ENCODE results near the gene COX7B2. TPM values are rescaled to one million over a fixed set of nuclear protein-coding genes. Genes with fewer than 3 reads are reported as not detected.

Gene COX7B2
- total and polyA plus RNA-seq, 10 of the 15 experiments (the other 5 are each of a cell fraction or from before 2014, with no cell fraction given) = not detected

DNA sequence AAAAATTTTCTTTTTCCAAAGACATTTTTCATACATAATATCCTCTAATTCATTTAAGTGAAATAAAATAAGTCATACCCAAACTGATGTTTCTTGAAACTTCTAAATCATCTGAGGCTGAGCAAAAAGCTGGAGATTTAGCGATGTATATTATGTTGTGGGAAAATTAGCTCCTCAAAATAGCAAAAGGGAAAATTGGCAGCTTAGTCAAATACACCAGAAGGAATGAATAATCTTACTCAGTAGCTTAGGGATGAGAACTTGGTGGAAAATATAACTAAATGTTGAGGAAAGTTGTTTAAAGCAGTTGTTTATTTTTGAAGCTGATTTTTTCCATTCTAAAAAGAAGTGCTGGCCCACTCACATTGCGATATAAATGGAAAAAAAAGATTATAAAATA, 43.4 kb upstream of the COX7B2 start (continued):
- TF ChIP-seq, protein P1, sequence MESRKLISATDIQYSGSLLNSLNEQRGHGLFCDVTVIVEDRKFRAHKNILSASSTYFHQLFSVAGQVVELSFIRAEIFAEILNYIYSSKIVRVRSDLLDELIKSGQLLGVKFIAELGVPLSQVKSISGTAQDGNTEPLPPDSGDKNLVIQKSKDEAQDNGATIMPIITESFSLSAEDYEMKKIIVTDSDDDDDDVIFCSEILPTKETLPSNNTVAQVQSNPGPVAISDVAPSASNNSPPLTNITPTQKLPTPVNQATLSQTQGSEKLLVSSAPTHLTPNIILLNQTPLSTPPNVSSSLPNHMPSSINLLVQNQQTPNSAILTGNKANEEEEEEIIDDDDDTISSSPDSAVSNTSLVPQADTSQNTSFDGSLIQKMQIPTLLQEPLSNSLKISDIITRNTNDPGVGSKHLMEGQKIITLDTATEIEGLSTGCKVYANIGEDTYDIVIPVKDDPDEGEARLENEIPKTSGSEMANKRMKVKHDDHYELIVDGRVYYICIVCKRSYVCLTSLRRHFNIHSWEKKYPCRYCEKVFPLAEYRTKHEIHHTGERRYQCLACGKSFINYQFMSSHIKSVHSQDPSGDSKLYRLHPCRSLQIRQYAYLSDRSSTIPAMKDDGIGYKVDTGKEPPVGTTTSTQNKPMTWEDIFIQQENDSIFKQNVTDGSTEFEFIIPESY (IDR thresholded peaks at IDR 0.05) = no peak

DNA sequence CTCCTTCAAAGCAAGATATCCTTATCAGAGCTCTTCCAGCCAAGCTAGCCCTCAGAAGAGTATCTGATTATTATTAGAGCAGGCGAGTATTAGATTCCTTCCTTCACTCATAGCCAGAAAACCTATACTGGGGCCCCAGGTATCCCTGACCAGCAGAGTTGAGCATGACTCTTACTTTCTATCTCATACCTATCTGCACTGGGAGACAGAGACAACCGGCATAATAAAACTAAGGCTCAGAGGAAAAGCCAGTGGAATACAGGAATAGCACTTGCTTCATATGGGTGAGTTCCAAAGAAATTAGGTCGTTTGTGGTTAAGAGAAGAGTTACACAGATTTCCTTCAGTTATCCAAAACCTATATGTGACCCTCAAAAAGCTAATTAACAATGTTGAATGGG, 41.8 kb upstream of the COX7B2 start:
- Histone ChIP-seq H3K36me3 (ENCODE audit: control insufficient read depth in 2 of 2, insufficient read depth in 2 of 2, low read length in 1 of 2) (no peaks in the 10 kb centered on the region), H3K27ac (ENCODE audit: control insufficient read depth, insufficient read depth) (no peak overlapping the region), H3K4me2 (ENCODE audit: control insufficient read depth, insufficient read depth) (no peak overlapping the region), H3K9ac (ENCODE audit: control insufficient read depth, insufficient read depth, low read length) (no peak overlapping the region), H4K20me1 (ENCODE audit: control insufficient read depth, insufficient read depth) (no peaks in the 10 kb centered on the region), H3K9me3 (replicated peaks; ENCODE audit: control insufficient read depth, insufficient read depth, low read length) (no peaks in the 10 kb centered on the region), H3K4me1 (ENCODE audit: control insufficient read depth, insufficient read depth, low read length) (no peaks in the 10 kb centered on the region), H2AFZ (ENCODE audit: control insufficient read depth, low read depth, low read length) (no peak overlapping the region), H3K79me2 (ENCODE audit: control insufficient read depth, insufficient read depth, low read length) (no peaks in the 10 kb centered on the region), H3K4me3 (no peak overlapping the region), H3K27me3 (replicated peaks in 1 of 2; ENCODE audit: control insufficient read depth in 2 of 2, insufficient read depth in 2 of 2, low read length in 1 of 2) (no peaks in the 10 kb centered on the region)
- RAD21 ChIA-PET (ENCODE audit: unreplicated experiment) = interaction anchor here (0.7 to 1.6 kb wide), 6 partner anchors 9 to 172 kb away, joined by 3 to 6 read pairs (median 4); no protein-coding TSS in a partner anchor
- ATAC-seq (no peak), DNase-seq (ENCODE audit: low read depth, low spot score) (no peak), FAIRE-seq (no peak)
- POLR2A ChIA-PET = interaction anchor here (0.7 to 2.1 kb wide), 2 partner anchors 60 to 61 kb away, joined by 3 to 11 read pairs; no protein-coding TSS in a partner anchor
- in situ Hi-C loops (cut with MboI) (no loop called here), intact Hi-C loops (cut with micrococcal nuclease; ENCODE audit: unreplicated experiment) (no loop called here)
- WGBS (ENCODE audit: insufficient coverage, insufficient replicate concordance, low lambda C conversion rate, missing lambda C conversion rate) = 17% methylated on average over 3 of the region's 3 CpGs
- CTCF ChIA-PET = interaction anchor here (1.1 to 6.5 kb wide), 5 partner anchors 11 to 172 kb away, joined by 3 to 41 read pairs (median 4); no protein-coding TSS in a partner anchor
- no TSS peak for BruUV-seq (replicated peaks)
- SMC1A ChIA-PET (ENCODE audit: uncharacterized antibody, unreplicated experiment) = interaction anchor here (0.9 to 4.3 kb wide), 9 partner anchors 10 to 60 kb away, joined by 3 to 47 read pairs (median 5); no protein-coding TSS in a partner anchor
- TF ChIP-seq SPI1 (IDR thresholded peaks at IDR 0.05; ENCODE audit: borderline replicate concordance, insufficient read depth, low read depth, low read length) (no peak), CBFB (IDR thresholded peaks at IDR 0.05; ENCODE audit: low read depth) (no peak), STAT3 (IDR thresholded peaks at IDR 0.05; ENCODE audit: low read depth, low read length) (no peak), ZNF384 (IDR thresholded peaks at IDR 0.05; ENCODE audit: borderline replicate concordance, low read depth, low read length) (no peak), ZSCAN29 (IDR thresholded peaks at IDR 0.05) (no peak), HCFC1 (IDR thresholded peaks at IDR 0.05; ENCODE audit: low read length) (no peak), ZNF24 (IDR thresholded peaks at IDR 0.05) (no peak)
- TF ChIP-seq, protein P2, sequence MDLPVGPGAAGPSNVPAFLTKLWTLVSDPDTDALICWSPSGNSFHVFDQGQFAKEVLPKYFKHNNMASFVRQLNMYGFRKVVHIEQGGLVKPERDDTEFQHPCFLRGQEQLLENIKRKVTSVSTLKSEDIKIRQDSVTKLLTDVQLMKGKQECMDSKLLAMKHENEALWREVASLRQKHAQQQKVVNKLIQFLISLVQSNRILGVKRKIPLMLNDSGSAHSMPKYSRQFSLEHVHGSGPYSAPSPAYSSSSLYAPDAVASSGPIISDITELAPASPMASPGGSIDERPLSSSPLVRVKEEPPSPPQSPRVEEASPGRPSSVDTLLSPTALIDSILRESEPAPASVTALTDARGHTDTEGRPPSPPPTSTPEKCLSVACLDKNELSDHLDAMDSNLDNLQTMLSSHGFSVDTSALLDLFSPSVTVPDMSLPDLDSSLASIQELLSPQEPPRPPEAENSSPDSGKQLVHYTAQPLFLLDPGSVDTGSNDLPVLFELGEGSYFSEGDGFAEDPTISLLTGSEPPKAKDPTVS (IDR thresholded peaks at IDR 0.05; ENCODE audit: low read depth, low read length) = no peak
- TF ChIP-seq, protein P1 (IDR thresholded peaks at IDR 0.05) = no peak
- TF ChIP-seq, protein P3, sequence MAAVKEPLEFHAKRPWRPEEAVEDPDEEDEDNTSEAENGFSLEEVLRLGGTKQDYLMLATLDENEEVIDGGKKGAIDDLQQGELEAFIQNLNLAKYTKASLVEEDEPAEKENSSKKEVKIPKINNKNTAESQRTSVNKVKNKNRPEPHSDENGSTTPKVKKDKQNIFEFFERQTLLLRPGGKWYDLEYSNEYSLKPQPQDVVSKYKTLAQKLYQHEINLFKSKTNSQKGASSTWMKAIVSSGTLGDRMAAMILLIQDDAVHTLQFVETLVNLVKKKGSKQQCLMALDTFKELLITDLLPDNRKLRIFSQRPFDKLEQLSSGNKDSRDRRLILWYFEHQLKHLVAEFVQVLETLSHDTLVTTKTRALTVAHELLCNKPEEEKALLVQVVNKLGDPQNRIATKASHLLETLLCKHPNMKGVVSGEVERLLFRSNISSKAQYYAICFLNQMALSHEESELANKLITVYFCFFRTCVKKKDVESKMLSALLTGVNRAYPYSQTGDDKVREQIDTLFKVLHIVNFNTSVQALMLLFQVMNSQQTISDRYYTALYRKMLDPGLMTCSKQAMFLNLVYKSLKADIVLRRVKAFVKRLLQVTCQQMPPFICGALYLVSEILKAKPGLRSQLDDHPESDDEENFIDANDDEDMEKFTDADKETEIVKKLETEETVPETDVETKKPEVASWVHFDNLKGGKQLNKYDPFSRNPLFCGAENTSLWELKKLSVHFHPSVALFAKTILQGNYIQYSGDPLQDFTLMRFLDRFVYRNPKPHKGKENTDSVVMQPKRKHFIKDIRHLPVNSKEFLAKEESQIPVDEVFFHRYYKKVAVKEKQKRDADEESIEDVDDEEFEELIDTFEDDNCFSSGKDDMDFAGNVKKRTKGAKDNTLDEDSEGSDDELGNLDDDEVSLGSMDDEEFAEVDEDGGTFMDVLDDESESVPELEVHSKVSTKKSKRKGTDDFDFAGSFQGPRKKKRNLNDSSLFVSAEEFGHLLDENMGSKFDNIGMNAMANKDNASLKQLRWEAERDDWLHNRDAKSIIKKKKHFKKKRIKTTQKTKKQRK (IDR thresholded peaks at IDR 0.05; ENCODE audit: low read depth, low read length) = no peak
